ENCODE data around the gene POLR2A. TPM values are rescaled to one million over a fixed set of nuclear protein-coding genes. Genes with fewer than 3 reads are reported as not detected.

POLR2A gene
- total RNA-seq, 2 experiments from 2014 or later, result 491 to 501 TPM

DNA sequence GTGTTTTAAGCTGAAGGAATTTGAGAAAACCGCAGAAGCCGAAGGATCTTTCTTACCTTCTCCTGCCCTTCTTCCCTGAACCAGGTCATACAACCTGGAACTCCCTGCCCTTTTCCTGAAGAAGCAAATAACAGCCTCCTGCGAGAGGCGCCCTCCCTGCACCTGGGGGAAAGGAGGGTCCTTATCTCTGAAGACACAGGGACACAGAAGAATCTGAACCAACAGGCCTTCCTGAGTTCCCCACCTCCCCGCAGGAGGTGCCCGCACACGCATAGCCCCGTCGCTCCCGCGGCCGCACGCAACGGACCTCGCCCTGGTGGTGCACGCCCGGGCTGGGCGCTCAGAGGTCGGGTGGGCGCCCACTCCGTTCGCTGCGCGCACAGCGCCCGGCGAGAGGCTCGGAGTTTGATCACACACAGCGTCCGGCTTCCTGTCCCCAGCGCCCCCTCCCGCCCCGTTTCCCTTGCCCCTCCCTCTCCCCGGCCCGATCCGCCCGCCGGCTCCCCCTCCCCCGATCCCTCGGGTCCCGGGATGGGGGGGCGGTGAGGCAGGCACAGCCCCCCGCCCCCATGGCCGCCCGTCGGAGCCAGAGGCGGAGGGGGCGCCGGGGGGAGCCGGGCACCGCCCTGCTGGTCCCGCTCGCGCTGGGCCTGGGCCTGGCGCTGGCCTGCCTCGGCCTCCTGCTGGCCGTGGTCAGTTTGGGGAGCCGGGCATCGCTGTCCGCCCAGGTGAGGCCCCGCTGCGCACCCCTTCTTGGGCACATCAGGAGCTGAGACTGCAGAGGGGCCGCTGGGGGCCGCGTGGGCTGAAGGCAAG lies 64.6 kb downstream of the POLR2A start, which contains the start of gene TNFSF12:
Gene TNFSF12 (plus strand): TSS at position 474 of the 816 bp plus-strand sequence. CDS start 96 bp downstream, at position 570.
- peaks cover 50% of the 10 kb centered on the region for H3K4me1 Mint-ChIP-seq (ENCODE audit: low read depth)
- CTCF ChIA-PET, result interaction anchor here (1.1 to 4.4 kb wide), 3 partner anchors 12 to 112 kb away, joined by 3 to 32 read pairs (median 11); no protein-coding TSS in a partner anchor
- intact Hi-C loops (cut with DNase I, micrococcal nuclease), result loop anchor here in 1 of 2 experiments (2.0 kb wide), 1 partner anchor 14 kb away; no protein-coding TSS in a partner anchor
- Histone ChIP-seq H3K9me3 (ENCODE audit: control insufficient read depth in 1 of 2, insufficient read depth in 1 of 2, low read length in 2 of 2) (no peaks in the 10 kb centered on the region), H3K4me3 (ENCODE audit: low read length) (peak within 1 kb of the TSS; percentile 87), H3K36me3 (ENCODE audit: insufficient read depth, low read length) (peaks cover 10% of the 10 kb centered on the region), H3K4me1 (ENCODE audit: insufficient read depth, low read length) (peaks cover 62% of the 10 kb centered on the region), H3K27me3 (ENCODE audit: control insufficient read depth in 1 of 2, insufficient read depth in 2 of 2, low read length in 2 of 2) (no peaks in the 10 kb centered on the region), H3K27ac (ENCODE audit: low read depth in 1 of 2, low read length in 2 of 2) (peak within 1 kb of the TSS; percentile 36 to 60)
- peaks cover 10% of the 10 kb centered on the region for H3K36me3 Mint-ChIP-seq (ENCODE audit: low read depth)
- no peaks in the 10 kb centered on the region for H3K9me3 Mint-ChIP-seq
- TF ChIP-seq, protein P1, sequence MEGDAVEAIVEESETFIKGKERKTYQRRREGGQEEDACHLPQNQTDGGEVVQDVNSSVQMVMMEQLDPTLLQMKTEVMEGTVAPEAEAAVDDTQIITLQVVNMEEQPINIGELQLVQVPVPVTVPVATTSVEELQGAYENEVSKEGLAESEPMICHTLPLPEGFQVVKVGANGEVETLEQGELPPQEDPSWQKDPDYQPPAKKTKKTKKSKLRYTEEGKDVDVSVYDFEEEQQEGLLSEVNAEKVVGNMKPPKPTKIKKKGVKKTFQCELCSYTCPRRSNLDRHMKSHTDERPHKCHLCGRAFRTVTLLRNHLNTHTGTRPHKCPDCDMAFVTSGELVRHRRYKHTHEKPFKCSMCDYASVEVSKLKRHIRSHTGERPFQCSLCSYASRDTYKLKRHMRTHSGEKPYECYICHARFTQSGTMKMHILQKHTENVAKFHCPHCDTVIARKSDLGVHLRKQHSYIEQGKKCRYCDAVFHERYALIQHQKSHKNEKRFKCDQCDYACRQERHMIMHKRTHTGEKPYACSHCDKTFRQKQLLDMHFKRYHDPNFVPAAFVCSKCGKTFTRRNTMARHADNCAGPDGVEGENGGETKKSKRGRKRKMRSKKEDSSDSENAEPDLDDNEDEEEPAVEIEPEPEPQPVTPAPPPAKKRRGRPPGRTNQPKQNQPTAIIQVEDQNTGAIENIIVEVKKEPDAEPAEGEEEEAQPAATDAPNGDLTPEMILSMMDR (IDR thresholded peaks at IDR 0.05), result no peak
- DNase-seq (peak; percentile 22 to 77 (median 56)), ATAC-seq (ENCODE audit: poor library complexity) (peak; percentile 19)
- POLR2A ChIA-PET, result interaction anchor here (1.1 to 3.3 kb wide), 7 partner anchors 9 to 138 kb away, joined by 3 to 19 read pairs (median 6); partner anchors contain the start of genes FXR2, MPDU1, POLR2A and SENP3
- H3K27ac Mint-ChIP-seq, result peak within 1 kb of the TSS; percentile 88
- H3K27me3 Mint-ChIP-seq, result no peaks in the 10 kb centered on the region
- peak within 1 kb of the TSS; percentile 91 for H3K4me3 Mint-ChIP-seq

Other genes starting within 250 kb of the POLR2A start
- gene DVL2, start 249.8 kb upstream of the POLR2A start, total RNA-seq, result 10 to 100 TPM; 40.9 to 41.3 TPM
- gene PHF23, start 244.9 kb upstream of the POLR2A start, total RNA-seq, result 1 to 10 TPM; 4.5 to 5.1 TPM
- 100 to 1,000 TPM; 182 to 195 TPM for gene GABARAP, start 241.9 kb upstream of the POLR2A start, total RNA-seq
- 10 to 100 TPM; 79.3 to 80.7 TPM for gene CTDNEP1, start 232.6 kb upstream of the POLR2A start, total RNA-seq
- gene ELP5, start 232.2 kb upstream of the POLR2A start, total RNA-seq, result 10 to 100 TPM; 20.1 to 21.3 TPM
- gene CLDN7, start 221.9 kb upstream of the POLR2A start, total RNA-seq, result 1 to 10 TPM; 1.1 to 1.2 TPM
- gene SLC2A4, start 202.6 kb upstream of the POLR2A start, total RNA-seq, result not detected
- under 1 TPM in 1 of 2 experiments, not detected in 1; 0.56 TPM for gene YBX2, start 189.7 kb upstream of the POLR2A start, total RNA-seq
- 100 to 1,000 TPM; 471 to 480 TPM for gene EIF5A, start 176.7 kb upstream of the POLR2A start, total RNA-seq
- 100 to 1,000 TPM; 122 to 140 TPM for gene GPS2, start 169.0 kb upstream of the POLR2A start, total RNA-seq
- 10 to 100 TPM; 29.0 to 30.8 TPM for gene NEURL4, start 155.0 kb upstream of the POLR2A start, total RNA-seq
- 100 to 1,000 TPM; 565 to 575 TPM for gene ACAP1, start 147.8 kb upstream of the POLR2A start, total RNA-seq
- 1 to 10 TPM; 1.3 to 1.6 TPM for gene KCTD11, start 132.2 kb upstream of the POLR2A start, total RNA-seq
- not detected for gene TMEM95, start 129.2 kb upstream of the POLR2A start, total RNA-seq
- gene TNK1, start 103.3 kb upstream of the POLR2A start, total RNA-seq, result 10 to 100 TPM; 11.0 to 12.4 TPM
- gene PLSCR3, start 89.8 kb upstream of the POLR2A start, total RNA-seq, result 10 to 100 TPM; 66.3 to 70.3 TPM
- 10 to 100 TPM; 29.0 to 29.4 TPM for gene TMEM256, start 80.3 kb upstream of the POLR2A start, total RNA-seq
- gene NLGN2, start 76.5 kb upstream of the POLR2A start, total RNA-seq, result 1 to 10 TPM; 7.6 to 8.4 TPM
- not detected for gene SPEM1, start 64.0 kb upstream of the POLR2A start, total RNA-seq
- gene SPEM2, start 58.8 kb upstream of the POLR2A start, total RNA-seq, result not detected
- gene SPEM3, start 55.5 kb upstream of the POLR2A start, total RNA-seq, result not detected
- gene TMEM102, start 48.9 kb upstream of the POLR2A start, total RNA-seq, result 1 to 10 TPM; 6.8 to 7.1 TPM
- 1 to 10 TPM; 1.5 to 1.7 TPM for gene FGF11, start 44.9 kb upstream of the POLR2A start, total RNA-seq
- 1 to 10 TPM; 1.6 to 2.2 TPM for gene CHRNB1, start 39.3 kb upstream of the POLR2A start, total RNA-seq
- gene ZBTB4, start 4.7 kb upstream of the POLR2A start, total RNA-seq, result 10 to 100 TPM; 55.1 to 55.6 TPM
- under 1 TPM in 1 of 2 experiments, not detected in 1; 0.17 TPM for gene SLC35G6, start 2.9 kb upstream of the POLR2A start, total RNA-seq
- gene TNFSF12, start 64.7 kb downstream of the POLR2A start, total RNA-seq, result 10 to 100 TPM; 17.0 to 19.1 TPM
- 1 to 10 TPM; 1.1 to 1.7 TPM for gene TNFSF13, start 74.4 kb downstream of the POLR2A start, total RNA-seq
- gene SENP3, start 77.6 kb downstream of the POLR2A start, total RNA-seq, result 10 to 100 TPM; 27.7 to 28.9 TPM
- gene CD68, start 95.3 kb downstream of the POLR2A start, total RNA-seq, result under 1 TPM; 0.33 to 0.95 TPM
- gene MPDU1, start 99.5 kb downstream of the POLR2A start, total RNA-seq, result 10 to 100 TPM; 12.0 to 12.9 TPM
- gene SOX15, start 105.7 kb downstream of the POLR2A start, total RNA-seq, result under 1 TPM in 1 of 2 experiments, not detected in 1; 0.30 TPM
- gene FXR2, start 130.5 kb downstream of the POLR2A start, total RNA-seq, result 10 to 100 TPM; 20.6 to 22.5 TPM
- gene SAT2, start 143.5 kb downstream of the POLR2A start, total RNA-seq, result 10 to 100 TPM; 55.7 to 60.3 TPM
- gene SHBG, start 145.8 kb downstream of the POLR2A start, total RNA-seq, result not detected
- under 1 TPM; 0.17 to 0.69 TPM for gene ATP1B2, start 166.6 kb downstream of the POLR2A start, total RNA-seq
- gene TP53, start 203.1 kb downstream of the POLR2A start, total RNA-seq, result 10 to 100 TPM; 25.8 to 26.0 TPM
- gene WRAP53, start 204.1 kb downstream of the POLR2A start, total RNA-seq, result 1 to 10 TPM; 3.9 to 4.0 TPM
- gene EFNB3, start 220.8 kb downstream of the POLR2A start, total RNA-seq, result not detected
- gene DNAH2, start 233.4 kb downstream of the POLR2A start, total RNA-seq, result not detected

Measured in CD4-positive, alpha-beta T cell (primary cell).